Esophagus squamous epithelium (tissue), 4 donors: ENCODE data around the gene NMNAT3.

Source experiments
- CTCF ChIP-seq, 6 experiments: fragments of 450-650 bp in 4 of 6; fragments of 200-600 bp in 2 of 6; sonication (generic) in 2 of 6; IDR thresholded peaks; one replicate each; pipeline ENCODE4 v1.5.1; 2016 to 2019; ENCODE audit warnings: antibody characterized with exemption in 6 of 6, mild to moderate bottlenecking in 4 of 6, moderate library complexity in 4 of 6
- POLR2A ChIP-seq, 4 donors: fragments of 450-650 bp; IDR thresholded peaks; one replicate each; pipeline ENCODE4 v1.6.1; 2017; ENCODE audit warnings: antibody characterized with exemption in 4 of 4, mild to moderate bottlenecking in 4 of 4, moderate library complexity in 3 of 4

- TF ChIP-seq CTCF (IDR thresholded peaks at IDR 0.05): no peak
- no peak for TF ChIP-seq POLR2A (IDR thresholded peaks at IDR 0.05)
Measured at GRCh38 chr3:139689122-139689521, 11.3 kb upstream of the NMNAT3 start.
